A673 (cell line): ENCODE data around the gene KDM4E. TPM values are rescaled to one million over a fixed set of nuclear protein-coding genes. Genes with fewer than 3 reads are reported as not detected.

Source experiments
- BruUV-seq: library from RNA; stranded (reverse); fragments of 400-500 nt; replicated peaks from 2 replicates; lab custom pipeline; 2021; lab: Mats Ljungman, UMichigan
- CTCF ChIA-PET: fragments of 300-600 bp; sonication (Branson Sonifier 250); formaldehyde crosslinking; loops from one replicate; lab custom pipeline; 2022; ENCODE audit warnings: antibody characterized with exemption; lab: Charles Lee
- POLR2A ChIA-PET: fragments of 300-600 bp; sonication (Branson Sonifier 250); formaldehyde crosslinking; loops from one replicate; lab custom pipeline; 2022; ENCODE audit warnings: antibody characterized with exemption; ENCODE audit not compliant: low non-redundant PET; lab: Charles Lee
- DNase-seq: peaks from one replicate; pipeline ENCODE4 v3.0.0-alpha.2; 2015; ENCODE audit warnings: low spot score
- H3K27ac ChIP-seq: fragments of 200-600 bp; sonication (generic); 2 replicates; pipeline ENCODE4 v1.5.1; 2016; ENCODE audit warnings: mixed run types, low read depth, mild to moderate bottlenecking, mixed read lengths, antibody characterized with exemption, low read length; ENCODE audit not compliant: poor library complexity, severe bottlenecking
- H3K27me3 ChIP-seq: fragments of 200-600 bp; sonication (generic); replicated peaks from 2 replicates; pipeline ENCODE4 v1.6.1; 2017; ENCODE audit warnings: mixed run types, low read depth, mild to moderate bottlenecking, mixed read lengths, antibody characterized with exemption, low read length; ENCODE audit not compliant: insufficient read depth, poor library complexity
- H3K36me3 ChIP-seq: fragments of 200-600 bp; sonication (generic); 2 replicates; pipeline ENCODE4 v1.6.1; 2016; ENCODE audit warnings: mixed run types, mild to moderate bottlenecking, mixed read lengths, antibody characterized with exemption, low read length; ENCODE audit not compliant: insufficient read depth, poor library complexity, severe bottlenecking
- H3K4me1 ChIP-seq: fragments of 200-600 bp; sonication (generic); 2 replicates; pipeline ENCODE4 v1.6.1; 2017; ENCODE audit warnings: mixed run types, mild to moderate bottlenecking, mixed read lengths, antibody characterized with exemption, low read length; ENCODE audit not compliant: insufficient read depth, poor library complexity, severe bottlenecking
- H3K4me3 ChIP-seq: fragments of 200-600 bp; sonication (generic); 2 replicates; pipeline ENCODE4 v1.5.1; 2016; ENCODE audit warnings: low read depth, mixed run types, mild to moderate bottlenecking, mixed read lengths, low read length; ENCODE audit not compliant: poor library complexity, severe bottlenecking
- H3K9me3 ChIP-seq: fragments of 200-600 bp; sonication (generic); 2 replicates; pipeline ENCODE4 v1.6.1; 2016; ENCODE audit warnings: mixed run types, low read depth, mild to moderate bottlenecking, mixed read lengths, antibody characterized with exemption, low read length; ENCODE audit not compliant: poor library complexity, severe bottlenecking
- CTCF ChIP-seq: fragments of 300-800, 200-600 bp; sonication (generic); conservative IDR thresholded peaks from 2 replicates; pipeline ENCODE4 v1.5.1; 2017; ENCODE audit warnings: low read depth, mild to moderate bottlenecking, antibody characterized with exemption, low read length, moderate library complexity, mixed read lengths
- EZH2 ChIP-seq: fragments of 200-600 bp; sonication (generic); IDR thresholded peaks from 2 replicates; pipeline ENCODE4 v1.6.1; 2017; ENCODE audit warnings: borderline replicate concordance, low read depth, mild to moderate bottlenecking, mixed read lengths, antibody characterized with exemption, low read length; ENCODE audit not compliant: poor library complexity, severe bottlenecking
- intact Hi-C: fragments of 100-400 bp; cut with micrococcal nuclease; formaldehyde crosslinking; loops from one replicate; pipeline ENCODE4 v1.10.0; 2022; ENCODE audit not compliant: unreplicated experiment
- total RNA-seq: library from RNA; stranded (reverse); gene quantifications from 2 replicates; pipeline ENCODE4 v1.2.3, GENCODE V29; 2021

Gene KDM4E
- total RNA-seq, 1 experiment from 2014 or later = not detected

GRCh38 chr11:95042239-95042638 is 17.2 kb downstream of the KDM4E start:
- H3K36me3 ChIP-seq = no peaks in the 10 kb centered on the region
- DNase-seq = no peak
- no peak overlapping the region for H3K4me3 ChIP-seq
- POLR2A ChIA-PET = no interaction called here
- H3K27me3 ChIP-seq = peaks cover 15% of the 10 kb centered on the region
- no peaks in the 10 kb centered on the region for H3K4me1 ChIP-seq
- TF ChIP-seq CTCF = no peak
- TF ChIP-seq EZH2 = no peak
- intact Hi-C loops = no loop called here
- no peaks in the 10 kb centered on the region for H3K9me3 ChIP-seq
- CTCF ChIA-PET = no interaction called here
- BruUV-seq = no TSS peak
- H3K27ac ChIP-seq = no peak overlapping the region

DNA sequence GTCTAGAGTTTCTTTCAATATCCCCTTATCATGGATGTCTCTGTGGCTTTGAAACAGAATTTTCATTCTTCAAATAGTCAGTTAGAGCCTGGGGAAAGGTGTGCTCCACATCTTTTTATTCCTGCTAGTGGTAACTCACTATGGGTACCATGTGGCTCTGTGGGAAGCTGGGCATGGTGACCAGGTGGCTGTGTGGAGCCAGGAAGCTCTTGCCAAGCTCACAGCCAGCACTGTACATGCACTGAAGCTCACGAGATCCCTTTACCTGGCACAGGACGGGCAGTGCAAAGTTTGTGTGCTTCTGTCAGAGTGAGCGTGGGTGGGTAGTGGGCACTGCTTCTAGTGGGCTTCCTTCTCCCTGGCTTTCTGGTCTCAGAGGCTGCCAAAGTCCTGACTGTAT is 17.8 kb downstream of the KDM4E start:
- CTCF ChIA-PET = no interaction called here
- intact Hi-C loops = no loop called here
- Histone ChIP-seq H3K4me1 (no peaks in the 10 kb centered on the region), H3K36me3 (no peaks in the 10 kb centered on the region), H3K27ac (no peak overlapping the region), H3K9me3 (no peaks in the 10 kb centered on the region), H3K4me3 (no peak overlapping the region), H3K27me3 (peaks cover 15% of the 10 kb centered on the region)
- POLR2A ChIA-PET = no interaction called here
- DNase-seq = no peak
- BruUV-seq = no TSS peak
- TF ChIP-seq EZH2 (no peak), CTCF (no peak)

DNA sequence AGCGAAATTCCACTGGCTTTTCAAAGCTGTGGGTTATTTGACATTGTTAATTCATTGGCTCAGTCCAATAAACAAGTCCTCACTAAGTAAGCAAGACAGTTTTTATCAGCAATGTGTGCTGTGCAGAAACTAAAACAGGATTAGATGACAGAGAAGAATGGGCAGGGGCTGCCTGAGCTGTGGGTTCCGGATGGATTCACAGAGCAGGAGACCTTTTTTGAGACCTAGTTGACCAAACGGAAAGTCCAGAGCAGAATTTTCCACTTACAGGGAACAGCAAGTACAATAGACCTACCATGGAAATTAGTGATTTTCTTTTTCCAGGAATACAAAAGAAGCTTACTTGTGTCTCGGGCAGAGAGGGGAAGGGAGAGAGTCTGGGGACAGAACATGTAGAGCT is 19.0 kb downstream of the KDM4E start:
- POLR2A ChIA-PET = no interaction called here
- Histone ChIP-seq H3K27ac (no peak overlapping the region), H3K36me3 (no peaks in the 10 kb centered on the region), H3K4me3 (no peak overlapping the region), H3K9me3 (no peaks in the 10 kb centered on the region), H3K27me3 (peaks cover 21% of the 10 kb centered on the region), H3K4me1 (no peaks in the 10 kb centered on the region)
- no peak for TF ChIP-seq CTCF
- TF ChIP-seq EZH2 = no peak
- CTCF ChIA-PET = no interaction called here
- no TSS peak for BruUV-seq
- no peak for DNase-seq
- intact Hi-C loops = no loop called here
